Astrocyte (in vitro differentiated cells and primary cell): ENCODE results near the gene SRD5A1.

Source experiments
- EZH2 ChIP-seq: IDR thresholded peaks from 2 replicates; pipeline ENCODE4 v1.6.1; 2012; ENCODE audit warnings: mild to moderate bottlenecking, low read length, inconsistent platforms; ENCODE audit not compliant: insufficient read depth
- TF ChIP-seq, protein P1 (sequence below): IDR thresholded peaks from 2 replicates; pipeline ENCODE4 v1.5.1; 2011; ENCODE audit warnings: low read depth, mild to moderate bottlenecking, inconsistent platforms, low read length, moderate library complexity; ENCODE audit not compliant: insufficient read depth

GRCh38 chr5:6607559-6607936, 25.7 kb upstream of the SRD5A1 start:
- TF ChIP-seq, protein P1, sequence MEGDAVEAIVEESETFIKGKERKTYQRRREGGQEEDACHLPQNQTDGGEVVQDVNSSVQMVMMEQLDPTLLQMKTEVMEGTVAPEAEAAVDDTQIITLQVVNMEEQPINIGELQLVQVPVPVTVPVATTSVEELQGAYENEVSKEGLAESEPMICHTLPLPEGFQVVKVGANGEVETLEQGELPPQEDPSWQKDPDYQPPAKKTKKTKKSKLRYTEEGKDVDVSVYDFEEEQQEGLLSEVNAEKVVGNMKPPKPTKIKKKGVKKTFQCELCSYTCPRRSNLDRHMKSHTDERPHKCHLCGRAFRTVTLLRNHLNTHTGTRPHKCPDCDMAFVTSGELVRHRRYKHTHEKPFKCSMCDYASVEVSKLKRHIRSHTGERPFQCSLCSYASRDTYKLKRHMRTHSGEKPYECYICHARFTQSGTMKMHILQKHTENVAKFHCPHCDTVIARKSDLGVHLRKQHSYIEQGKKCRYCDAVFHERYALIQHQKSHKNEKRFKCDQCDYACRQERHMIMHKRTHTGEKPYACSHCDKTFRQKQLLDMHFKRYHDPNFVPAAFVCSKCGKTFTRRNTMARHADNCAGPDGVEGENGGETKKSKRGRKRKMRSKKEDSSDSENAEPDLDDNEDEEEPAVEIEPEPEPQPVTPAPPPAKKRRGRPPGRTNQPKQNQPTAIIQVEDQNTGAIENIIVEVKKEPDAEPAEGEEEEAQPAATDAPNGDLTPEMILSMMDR: no peak
- TF ChIP-seq EZH2: no peak
